LNCaP clone FGC (cell line): Measurements from ENCODE around the gene GPANK1.

Source experiments
- DNase-seq: peaks from one replicate; pipeline ENCODE4 v3.0.0-alpha.2; 2011; ENCODE audit warnings: low read depth
- H3K4me3 ChIP-seq: 2 replicates; pipeline ENCODE4 v1.5.1; 2011; ENCODE audit warnings: mild to moderate bottlenecking, low read depth, low read length, control low read depth
- TF ChIP-seq, protein P1 (sequence below): IDR thresholded peaks from 2 replicates; pipeline ENCODE4 v1.5.1; 2012; ENCODE audit warnings: mild to moderate bottlenecking; ENCODE audit not compliant: control insufficient read depth, insufficient read depth; ENCODE audit errors: extremely low read depth

The GPANK1 gene

GRCh38 chr6:31632279-31632946 is 32.4 kb downstream of the GPANK1 start:
- TF ChIP-seq, protein P1, sequence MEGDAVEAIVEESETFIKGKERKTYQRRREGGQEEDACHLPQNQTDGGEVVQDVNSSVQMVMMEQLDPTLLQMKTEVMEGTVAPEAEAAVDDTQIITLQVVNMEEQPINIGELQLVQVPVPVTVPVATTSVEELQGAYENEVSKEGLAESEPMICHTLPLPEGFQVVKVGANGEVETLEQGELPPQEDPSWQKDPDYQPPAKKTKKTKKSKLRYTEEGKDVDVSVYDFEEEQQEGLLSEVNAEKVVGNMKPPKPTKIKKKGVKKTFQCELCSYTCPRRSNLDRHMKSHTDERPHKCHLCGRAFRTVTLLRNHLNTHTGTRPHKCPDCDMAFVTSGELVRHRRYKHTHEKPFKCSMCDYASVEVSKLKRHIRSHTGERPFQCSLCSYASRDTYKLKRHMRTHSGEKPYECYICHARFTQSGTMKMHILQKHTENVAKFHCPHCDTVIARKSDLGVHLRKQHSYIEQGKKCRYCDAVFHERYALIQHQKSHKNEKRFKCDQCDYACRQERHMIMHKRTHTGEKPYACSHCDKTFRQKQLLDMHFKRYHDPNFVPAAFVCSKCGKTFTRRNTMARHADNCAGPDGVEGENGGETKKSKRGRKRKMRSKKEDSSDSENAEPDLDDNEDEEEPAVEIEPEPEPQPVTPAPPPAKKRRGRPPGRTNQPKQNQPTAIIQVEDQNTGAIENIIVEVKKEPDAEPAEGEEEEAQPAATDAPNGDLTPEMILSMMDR, result no peak
- no peak for DNase-seq
- H3K4me3 ChIP-seq, result no peak overlapping the region

GRCh38 chr6:31631681-31632278 is 33.0 kb downstream of the GPANK1 start:
- no peak overlapping the region for H3K4me3 ChIP-seq
- DNase-seq, result no peak
- TF ChIP-seq, protein P1, result no peak

- TF ChIP-seq, protein P1, result no peak
- no peak for DNase-seq
- no peak overlapping the region for H3K4me3 ChIP-seq
Measured at GRCh38 chr6:31631209-31631608, 33.6 kb downstream of the GPANK1 start.

DNA sequence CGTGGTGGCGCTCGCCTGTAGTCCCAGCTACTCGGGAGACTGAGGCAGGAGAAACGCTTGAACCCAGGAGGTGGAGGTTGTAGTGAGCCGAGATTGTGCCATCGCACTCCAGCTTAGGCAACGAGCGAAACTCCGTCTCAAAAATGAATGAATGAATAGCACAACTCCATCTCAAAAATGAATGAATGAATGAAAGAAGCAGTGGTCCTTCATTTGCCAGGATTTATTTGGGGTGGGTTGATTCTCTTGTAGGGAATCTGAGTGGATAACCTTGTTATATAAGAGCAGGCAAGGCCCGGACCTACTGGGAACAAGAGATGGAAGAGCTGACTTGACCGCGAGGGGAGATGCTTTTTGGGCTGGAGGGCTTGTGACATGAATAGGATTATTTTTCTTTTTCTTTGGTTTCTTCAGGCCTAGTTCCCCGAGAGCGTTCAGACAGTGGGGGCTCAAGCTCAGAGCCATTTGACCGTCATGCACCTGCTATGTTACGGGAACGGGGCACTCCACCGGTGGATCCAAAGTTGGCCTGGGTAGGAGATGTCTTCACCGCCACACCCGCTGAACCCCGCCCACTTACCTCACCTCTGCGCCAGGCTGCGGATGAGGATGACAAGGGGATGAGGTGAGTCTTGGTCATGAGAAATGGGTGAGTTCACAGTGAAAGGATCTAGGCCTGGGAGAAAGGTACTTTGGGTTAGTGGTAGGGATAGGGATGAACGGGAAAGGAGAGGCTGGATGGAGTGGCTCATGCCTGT is 34.4 kb downstream of the GPANK1 start:
- TF ChIP-seq, protein P1, result no peak
- no peak overlapping the region for H3K4me3 ChIP-seq
- DNase-seq, result no peak

DNA sequence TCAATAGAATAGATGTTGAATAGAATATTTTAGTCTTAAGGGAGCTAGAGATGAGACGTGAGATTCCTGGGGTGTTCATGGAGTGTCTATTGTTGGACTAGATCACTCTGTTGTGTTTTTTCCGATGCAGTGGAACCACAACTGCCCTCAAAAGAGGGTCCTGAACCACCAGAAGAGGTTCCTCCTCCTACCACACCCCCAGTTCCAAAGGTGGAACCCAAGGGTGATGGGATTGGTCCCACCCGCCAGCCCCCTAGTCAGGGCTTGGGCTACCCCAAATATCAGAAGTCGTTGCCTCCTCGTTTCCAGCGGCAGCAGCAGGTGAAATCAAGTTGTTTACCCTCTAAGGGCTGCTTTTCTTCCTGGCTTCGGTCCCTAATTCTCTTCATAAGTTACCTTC is 35.8 kb downstream of the GPANK1 start:
- no peak for DNase-seq
- H3K4me3 ChIP-seq, result no peak overlapping the region
- TF ChIP-seq, protein P1, result no peak

DNA sequence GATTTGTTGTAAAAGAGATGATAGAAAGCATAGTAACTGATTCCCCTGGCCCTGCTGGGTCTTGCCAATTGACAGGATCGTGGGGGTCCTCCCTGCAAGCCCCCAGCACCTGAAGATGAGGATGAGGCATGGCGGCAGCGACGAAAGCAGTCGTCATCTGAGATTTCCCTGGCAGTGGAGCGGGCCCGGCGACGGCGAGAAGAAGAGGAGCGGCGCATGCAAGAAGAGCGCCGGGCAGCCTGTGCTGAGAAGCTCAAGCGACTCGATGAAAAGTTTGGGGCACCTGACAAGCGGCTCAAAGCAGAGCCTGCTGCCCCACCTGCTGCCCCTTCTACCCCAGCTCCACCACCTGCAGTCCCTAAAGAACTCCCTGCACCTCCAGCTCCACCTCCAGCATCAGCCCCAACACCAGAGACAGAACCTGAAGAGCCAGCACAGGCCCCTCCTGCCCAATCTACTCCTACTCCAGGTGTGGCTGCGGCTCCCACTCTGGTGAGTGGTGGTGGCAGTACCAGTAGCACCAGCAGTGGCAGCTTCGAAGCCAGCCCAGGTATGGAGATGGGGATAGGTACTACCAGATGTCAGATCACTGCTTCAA is 37.0 kb downstream of the GPANK1 start:
- TF ChIP-seq, protein P1, result no peak
- H3K4me3 ChIP-seq, result no peak overlapping the region
- DNase-seq, result no peak
